Mucosa of gallbladder (tissue), 1 donor: ENCODE measurements around the gene KIAA1755. TPM values are rescaled to one million over a fixed set of nuclear protein-coding genes. Genes with fewer than 3 reads are reported as not detected.
"Not testable (repeated sequence)": the region's sequence is repeated elsewhere in the genome, so short reads cannot be mapped to it uniquely, and the experiment has no call there.

Experiments used
- DNase-seq: peaks from one replicate; pipeline ENCODE4 v3.0.0-alpha.2; 2020; ENCODE audit warnings: low spot score
- total RNA-seq: library from RNA; stranded (reverse); gene quantifications from one replicate; pipeline ENCODE4 v1.2.1, GENCODE V29; 2021
- donor health status: DM: no; HTN: no; CAD: no.

The KIAA1755 gene
- total RNA-seq, 1 donor from 2014 or later: 7.1 TPM

GRCh38 chr20:38286586-38287531, 26.3 kb upstream of the KIAA1755 start:
- DNase-seq: no peak

- DNase-seq: no peak
Observed at GRCh38 chr20:38284893-38285444, 24.4 kb upstream of the KIAA1755 start.

- not testable (repeated sequence) for DNase-seq
Observed at GRCh38 chr20:38284066-38284650, 23.6 kb upstream of the KIAA1755 start.

- no peak for DNase-seq
Observed at GRCh38 chr20:38283236-38283635, 22.7 kb upstream of the KIAA1755 start.

- DNase-seq: not testable (repeated sequence)
Observed at GRCh38 chr20:38281176-38281915, 20.8 kb upstream of the KIAA1755 start.

- DNase-seq: no peak
Observed at GRCh38 chr20:38278763-38279162, 18.2 kb upstream of the KIAA1755 start.

- no peak for DNase-seq
Observed at GRCh38 chr20:38278131-38278530, 17.6 kb upstream of the KIAA1755 start.

GRCh38 chr20:38277691-38278090, 17.2 kb upstream of the KIAA1755 start:
- no peak for DNase-seq

- DNase-seq: no peak
Observed at GRCh38 chr20:38277285-38277684, 16.8 kb upstream of the KIAA1755 start.

- DNase-seq: no peak
Observed at GRCh38 chr20:38275815-38276550, 15.4 kb upstream of the KIAA1755 start.

- DNase-seq: no peak
Observed at GRCh38 chr20:38272961-38273360, 12.4 kb upstream of the KIAA1755 start.

- no peak for DNase-seq
Observed at GRCh38 chr20:38272398-38272797, 11.9 kb upstream of the KIAA1755 start.

GRCh38 chr20:38271608-38272120, 11.1 kb upstream of the KIAA1755 start:
- DNase-seq: no peak

GRCh38 chr20:38270869-38271605, 10.5 kb upstream of the KIAA1755 start:
- DNase-seq: peak; percentile 22

- no peak for DNase-seq
Observed at GRCh38 chr20:38269715-38270114, 9.2 kb upstream of the KIAA1755 start.

GRCh38 chr20:38269040-38269439, 8.5 kb upstream of the KIAA1755 start:
- no peak for DNase-seq

GRCh38 chr20:38267901-38268514, 7.5 kb upstream of the KIAA1755 start:
- DNase-seq: no peak

- DNase-seq: no peak
Observed at GRCh38 chr20:38267296-38267695, 6.8 kb upstream of the KIAA1755 start.

- DNase-seq: no peak
Observed at GRCh38 chr20:38266426-38266825, 5.9 kb upstream of the KIAA1755 start.

- DNase-seq: no peak
Observed at GRCh38 chr20:38262931-38263330, 2.4 kb upstream of the KIAA1755 start.
